Neural cell (in vitro differentiated cells): Measurements from ENCODE around the gene NEBL. TPM values are rescaled to one million over a fixed set of nuclear protein-coding genes. Genes with fewer than 3 reads are reported as not detected.

Experiments used
- H2AFZ ChIP-seq: fragments of 200-600, 300-800 bp; sonication (generic), shearing (Covaris generic); 2 replicates; pipeline ENCODE4 v1.6.0; 2014; ENCODE audit warnings: low read depth, mild to moderate bottlenecking, antibody characterized with exemption, low read length, moderate library complexity
- H3F3A ChIP-seq: fragments of 200-600 bp; shearing (Covaris generic); 2 replicates; pipeline ENCODE4 v1.6.1; 2016; ENCODE audit warnings: mild to moderate bottlenecking, moderate library complexity, mixed read lengths, antibody characterized with exemption, low read length; ENCODE audit not compliant: insufficient read depth, poor library complexity, severe bottlenecking
- H3K27ac ChIP-seq: fragments of 200-600, 300-800 bp; sonication (generic), shearing (Covaris generic); 2 replicates; pipeline ENCODE4 v1.5.1; 2014; ENCODE audit warnings: mild to moderate bottlenecking, low read length, moderate library complexity
- H3K27me3 ChIP-seq: fragments of 300-800, 200-600 bp; sonication (generic), shearing (Covaris generic); 2 replicates; pipeline ENCODE4 v1.6.0; 2014; ENCODE audit warnings: mild to moderate bottlenecking, low read depth, low read length, moderate library complexity; ENCODE audit not compliant: insufficient read depth
- H3K36me3 ChIP-seq: fragments of 300-800, 200-600 bp; sonication (generic), shearing (Covaris generic); 2 replicates; pipeline ENCODE4 v1.5.1; 2014; ENCODE audit warnings: mild to moderate bottlenecking, antibody characterized with exemption, low read length, moderate library complexity; ENCODE audit not compliant: insufficient read depth
- H3K4me2 ChIP-seq: fragments of 300-800, 200-600 bp; sonication (generic), shearing (Covaris generic); 2 replicates; pipeline ENCODE4 v1.6.0; 2014; ENCODE audit warnings: mild to moderate bottlenecking, low read length
- H3K4me3 ChIP-seq: fragments of 300-800, 200-600 bp; sonication (generic), shearing (Covaris generic); 2 replicates; pipeline ENCODE4 v1.5.1; 2014; ENCODE audit warnings: mild to moderate bottlenecking, low read length, moderate library complexity
- H3K79me2 ChIP-seq: fragments of 200-600 bp; shearing (Covaris generic); replicated peaks from 2 replicates; pipeline ENCODE4 v1.6.0; 2014; ENCODE audit warnings: mild to moderate bottlenecking, low read length, moderate library complexity; ENCODE audit not compliant: insufficient read depth
- H3K9ac ChIP-seq: fragments of 300-800, 200-600 bp; sonication (generic), shearing (Covaris generic); 2 replicates; pipeline ENCODE4 v1.6.1; 2016; ENCODE audit warnings: mild to moderate bottlenecking, low read length, mixed read lengths
- H3K9me2 ChIP-seq: fragments of 200-600 bp; shearing (Covaris generic); 2 replicates; pipeline ENCODE4 v1.6.1; 2016; ENCODE audit warnings: mild to moderate bottlenecking, low read length, mixed read lengths; ENCODE audit not compliant: insufficient read depth
- H3K9me3 ChIP-seq: fragments of 200-600, 300-800 bp; sonication (generic), shearing (Covaris generic); 2 replicates; pipeline ENCODE4 v1.6.1; 2016; ENCODE audit warnings: mild to moderate bottlenecking, mixed run types, low read length, moderate library complexity, mixed read lengths
- H4K20me1 ChIP-seq: fragments of 200-600 bp; shearing (Covaris generic); 2 replicates; pipeline ENCODE4 v1.6.1; 2016; ENCODE audit warnings: mild to moderate bottlenecking, mixed run types; ENCODE audit not compliant: insufficient read depth
- EP300 ChIP-seq: fragments of 450-650 bp; conservative IDR thresholded peaks from 2 replicates; pipeline ENCODE4 v1.6.1; 2014; ENCODE audit warnings: antibody characterized with exemption, mild to moderate bottlenecking, moderate library complexity; ENCODE audit not compliant: poor library complexity, severe bottlenecking
- EZH2 ChIP-seq: fragments of 200-600, 300-800 bp; shearing (Covaris generic), sonication (generic); IDR thresholded peaks from 2 replicates; pipeline ENCODE4 v1.6.1; 2014; ENCODE audit warnings: antibody characterized with exemption, low read length, borderline replicate concordance, mild to moderate bottlenecking; ENCODE audit not compliant: insufficient read depth, poor library complexity, severe bottlenecking
- MXI1 ChIP-seq: fragments of 450-650 bp; conservative IDR thresholded peaks from 2 replicates; pipeline ENCODE4 v1.6.1; 2014; ENCODE audit warnings: antibody characterized with exemption, mild to moderate bottlenecking; ENCODE audit not compliant: poor library complexity, severe bottlenecking
- POLR2AphosphoS5 ChIP-seq: IDR thresholded peaks from 2 replicates; pipeline ENCODE4 v1.6.1; 2012
- RAD21 ChIP-seq: fragments of 450-650 bp; conservative IDR thresholded peaks from 2 replicates; pipeline ENCODE4 v1.6.1; 2014; ENCODE audit warnings: antibody characterized with exemption, mild to moderate bottlenecking, moderate library complexity
- REST ChIP-seq: IDR thresholded peaks from 2 replicates; pipeline ENCODE4 v1.6.1; 2012; ENCODE audit warnings: borderline replicate concordance
- SMC3 ChIP-seq: fragments of 450-650 bp; conservative IDR thresholded peaks from 2 replicates; pipeline ENCODE4 v1.6.1; 2014; ENCODE audit warnings: antibody characterized with exemption, mild to moderate bottlenecking, moderate library complexity; ENCODE audit not compliant: poor library complexity
- TAF1 ChIP-seq: IDR thresholded peaks from 2 replicates; pipeline ENCODE4 v1.6.1; 2012; ENCODE audit warnings: low read depth
- polyA plus RNA-seq: library from polyadenylated mRNA; depleted of rRNA; stranded (reverse); fragments of >200 nt; gene quantifications from 2 replicates; pipeline ENCODE4 v1.2.3, GENCODE V29; 2014
- TF ChIP-seq, protein P1 (sequence below): fragments of 450-650 bp; IDR thresholded peaks from 2 replicates; pipeline ENCODE4 v1.5.1; 2014; ENCODE audit warnings: antibody characterized with exemption, mild to moderate bottlenecking, moderate library complexity; ENCODE audit not compliant: poor library complexity, severe bottlenecking

NEBL gene
- polyA plus RNA-seq, 1 donor from 2014 or later = 16.3 TPM

- no peak for TF ChIP-seq MXI1
Measured at GRCh38 chr10:20841419-20841818, 55.7 kb downstream of the NEBL start (continued).

- Histone ChIP-seq H3K4me2 (no peak overlapping the region), H3K4me3 (no peak overlapping the region), H3K79me2 (no peaks in the 10 kb centered on the region), H2AFZ (no peak overlapping the region), H3K9ac (no peak overlapping the region), H4K20me1 (no peaks in the 10 kb centered on the region), H3K27me3 (no peaks in the 10 kb centered on the region), H3K36me3 (no peaks in the 10 kb centered on the region), H3K27ac (no peak overlapping the region), H3K9me3 (no peaks in the 10 kb centered on the region), H3F3A (no peaks in the 10 kb centered on the region), H3K9me2 (no peaks in the 10 kb centered on the region)
- TF ChIP-seq RAD21 (no peak), REST (no peak), SMC3 (no peak), EP300 (no peak), EZH2 (no peak)
- TF ChIP-seq, protein P1, sequence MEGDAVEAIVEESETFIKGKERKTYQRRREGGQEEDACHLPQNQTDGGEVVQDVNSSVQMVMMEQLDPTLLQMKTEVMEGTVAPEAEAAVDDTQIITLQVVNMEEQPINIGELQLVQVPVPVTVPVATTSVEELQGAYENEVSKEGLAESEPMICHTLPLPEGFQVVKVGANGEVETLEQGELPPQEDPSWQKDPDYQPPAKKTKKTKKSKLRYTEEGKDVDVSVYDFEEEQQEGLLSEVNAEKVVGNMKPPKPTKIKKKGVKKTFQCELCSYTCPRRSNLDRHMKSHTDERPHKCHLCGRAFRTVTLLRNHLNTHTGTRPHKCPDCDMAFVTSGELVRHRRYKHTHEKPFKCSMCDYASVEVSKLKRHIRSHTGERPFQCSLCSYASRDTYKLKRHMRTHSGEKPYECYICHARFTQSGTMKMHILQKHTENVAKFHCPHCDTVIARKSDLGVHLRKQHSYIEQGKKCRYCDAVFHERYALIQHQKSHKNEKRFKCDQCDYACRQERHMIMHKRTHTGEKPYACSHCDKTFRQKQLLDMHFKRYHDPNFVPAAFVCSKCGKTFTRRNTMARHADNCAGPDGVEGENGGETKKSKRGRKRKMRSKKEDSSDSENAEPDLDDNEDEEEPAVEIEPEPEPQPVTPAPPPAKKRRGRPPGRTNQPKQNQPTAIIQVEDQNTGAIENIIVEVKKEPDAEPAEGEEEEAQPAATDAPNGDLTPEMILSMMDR = no peak
Measured at GRCh38 chr10:20839910-20840309, 57.2 kb downstream of the NEBL start.

GRCh38 chr10:20839141-20839540, 58.0 kb downstream of the NEBL start:
- Histone ChIP-seq H3K4me2 (no peak overlapping the region), H2AFZ (no peak overlapping the region)

More at GRCh38 chr10:20839141-20839540, 58.0 kb downstream of the NEBL start:
- H4K20me1 ChIP-seq = no peaks in the 10 kb centered on the region
- no peak overlapping the region for H3K27ac ChIP-seq
- TF ChIP-seq, protein P1 = no peak
- no peak for TF ChIP-seq REST
- no peak for TF ChIP-seq TAF1
- TF ChIP-seq SMC3 = no peak
- TF ChIP-seq MXI1 = no peak
- TF ChIP-seq RAD21 = no peak
- no peak for TF ChIP-seq EP300
- TF ChIP-seq EZH2 = no peak
- no peak for TF ChIP-seq POLR2AphosphoS5
- H3K27me3 ChIP-seq = no peaks in the 10 kb centered on the region
- H3K79me2 ChIP-seq = no peaks in the 10 kb centered on the region
- no peaks in the 10 kb centered on the region for H3K9me2 ChIP-seq
- no peak overlapping the region for H3K9ac ChIP-seq
- no peaks in the 10 kb centered on the region for H3K9me3 ChIP-seq
- no peaks in the 10 kb centered on the region for H3F3A ChIP-seq
- H3K36me3 ChIP-seq = no peaks in the 10 kb centered on the region
- H3K4me3 ChIP-seq = no peak overlapping the region
